ENCODE data around the gene TSPAN9. TPM values are rescaled to one million over a fixed set of nuclear protein-coding genes. Genes with fewer than 3 reads are reported as not detected.

The TSPAN9 gene
- total RNA-seq, 2 experiments from 2014 or later: 0.07 TPM; not detected in 1

- Mint-ChIP-seq H3K4me3 (no peak overlapping the region), H3K36me3 (ENCODE audit: low read depth) (no peaks in the 10 kb centered on the region), H3K27ac (no peak overlapping the region), H3K27me3 (peaks cover 35% of the 10 kb centered on the region), H3K4me1 (ENCODE audit: low read depth) (peaks cover 3% of the 10 kb centered on the region), H3K9me3 (no peaks in the 10 kb centered on the region)
- intact Hi-C loops (cut with micrococcal nuclease): loop anchor here (2.0 to 5.0 kb wide), 2 partner anchors 67 to 130 kb away; no protein-coding TSS in a partner anchor
- TF ChIP-seq CTCF (IDR thresholded peaks at IDR 0.05): no peak
- ChIA-PET CTCF (interaction anchor here (0.6 to 3.0 kb wide), 15 partner anchors 9 to 1195 kb away, joined by 3 to 17 read pairs (median 3); no protein-coding TSS in a partner anchor), POLR2A (interaction anchor here (0.6 kb wide), 1 partner anchor 24 kb away, joined by 3 read pairs; no protein-coding TSS in a partner anchor)
- no peak for DNase-seq
- ATAC-seq: no peak
These were observed 124.9 kb downstream of the TSPAN9 start for GRCh38 chr12:3202096-3202495.

GRCh38 chr12:3202734-3203446 is 125.7 kb downstream of the TSPAN9 start:
- Mint-ChIP-seq H3K27ac (no peak overlapping the region), H3K9me3 (no peaks in the 10 kb centered on the region), H3K27me3 (peaks cover 35% of the 10 kb centered on the region), H3K4me1 (ENCODE audit: low read depth) (peaks cover 3% of the 10 kb centered on the region), H3K4me3 (no peak overlapping the region), H3K36me3 (ENCODE audit: low read depth) (no peaks in the 10 kb centered on the region)
- ChIA-PET CTCF (interaction anchor here (0.7 to 3.0 kb wide), 25 partner anchors 8 to 130 kb away, joined by 3 to 17 read pairs (median 3); no protein-coding TSS in a partner anchor), POLR2A (no interaction called here)
- intact Hi-C loops (cut with micrococcal nuclease): loop anchor here (2.0 to 5.0 kb wide), 2 partner anchors 68 to 131 kb away; no protein-coding TSS in a partner anchor
- DNase-seq: peak; percentile 74
- ATAC-seq: peak; percentile 68
- TF ChIP-seq CTCF (IDR thresholded peaks at IDR 0.05): peak; percentile 95

GRCh38 chr12:3203713-3204112 is 126.5 kb downstream of the TSPAN9 start:
- peaks cover 35% of the 10 kb centered on the region for H3K27me3 Mint-ChIP-seq
- H3K36me3 Mint-ChIP-seq (ENCODE audit: low read depth): no peaks in the 10 kb centered on the region
- H3K4me1 Mint-ChIP-seq (ENCODE audit: low read depth): peaks cover 3% of the 10 kb centered on the region
- H3K9me3 Mint-ChIP-seq: no peaks in the 10 kb centered on the region
- no peak for DNase-seq
- intact Hi-C loops (cut with micrococcal nuclease): loop anchor here (2.0 to 5.0 kb wide), 2 partner anchors 69 to 131 kb away; no protein-coding TSS in a partner anchor
- no peak for TF ChIP-seq CTCF (IDR thresholded peaks at IDR 0.05)
- no peak overlapping the region for H3K4me3 Mint-ChIP-seq
- ATAC-seq: no peak
- CTCF ChIA-PET: interaction anchor here (0.8 to 3.0 kb wide), 14 partner anchors 11 to 130 kb away, joined by 3 to 17 read pairs (median 3); no protein-coding TSS in a partner anchor
- no peak overlapping the region for H3K27ac Mint-ChIP-seq
- POLR2A ChIA-PET: no interaction called here

- ATAC-seq: peak; percentile 39
- Mint-ChIP-seq H3K36me3 (ENCODE audit: low read depth) (no peaks in the 10 kb centered on the region), H3K27me3 (peaks cover 31% of the 10 kb centered on the region), H3K4me3 (no peak overlapping the region), H3K4me1 (ENCODE audit: low read depth) (peaks cover 3% of the 10 kb centered on the region), H3K9me3 (no peaks in the 10 kb centered on the region), H3K27ac (no peak overlapping the region)
- intact Hi-C loops (cut with micrococcal nuclease): loop anchor here (5.0 kb wide), 1 partner anchor 132 kb away; no protein-coding TSS in a partner anchor
- ChIA-PET POLR2A (no interaction called here), CTCF (interaction anchor here (1.8 kb wide), 1 partner anchor 71 kb away, joined by 5 read pairs; no protein-coding TSS in a partner anchor)
- no peak for TF ChIP-seq CTCF (IDR thresholded peaks at IDR 0.05)
- DNase-seq: no peak
These were observed 127.0 kb downstream of the TSPAN9 start for GRCh38 chr12:3204143-3204542.
